ENCODE measurements around the gene NPTX2.

NPTX2 gene

GRCh38 chr7:98573816-98574215 lies 43.3 kb upstream of the NPTX2 start:
- DNase-seq, result no peak
- Histone ChIP-seq H3K9me3 (ENCODE audit: control insufficient read depth, low read length) (peaks cover 18% of the 10 kb centered on the region), H3K4me3 (ENCODE audit: insufficient read depth in 1 of 2, low read depth in 1 of 2, low read length in 2 of 2) (no peak overlapping the region), H3K4me1 (ENCODE audit: control insufficient read depth, insufficient read depth, low read depth, low read length) (no peaks in the 10 kb centered on the region), H4K8ac (ENCODE audit: low read length) (no peak overlapping the region), H3K14ac (ENCODE audit: low read length in 2 of 2) (no peak overlapping the region), H2BK5ac (ENCODE audit: low read depth, low read length, poor library complexity, severe bottlenecking) (no peak overlapping the region), H2BK15ac (ENCODE audit: low read depth, poor library complexity, severe bottlenecking) (no peak overlapping the region), H2AFZ (ENCODE audit: low read depth, low read length) (no peak overlapping the region), H2BK120ac (ENCODE audit: low read depth, low read length) (no peak overlapping the region), H3K79me1 (replicated peaks; ENCODE audit: low read length, poor library complexity, severe bottlenecking) (no peaks in the 10 kb centered on the region), H3K27ac (ENCODE audit: low read length, poor library complexity, severe bottlenecking) (no peak overlapping the region), H2AK5ac (ENCODE audit: low read length, severe bottlenecking) (no peak overlapping the region), H2BK12ac (ENCODE audit: low read length in 2 of 2) (no peak overlapping the region), H3K36me3 (ENCODE audit: control insufficient read depth in 1 of 2, insufficient read depth in 2 of 2, low read depth in 1 of 2, low read length in 2 of 2) (no peaks in the 10 kb centered on the region), H3K9ac (ENCODE audit: low read length) (no peak overlapping the region), H3K4ac (ENCODE audit: low read depth in 1 of 2, low read length in 2 of 2) (no peak overlapping the region), H3K18ac (ENCODE audit: low read depth in 1 of 2, low read length in 2 of 2) (no peak overlapping the region), H4K91ac (ENCODE audit: low read length) (no peak overlapping the region), H3K23ac (ENCODE audit: low read length in 2 of 2) (no peak overlapping the region), H3K4me2 (ENCODE audit: low read length, poor library complexity, severe bottlenecking) (no peak overlapping the region), H3K27me3 (ENCODE audit: control insufficient read depth in 1 of 2, insufficient read depth in 1 of 2, low read length in 2 of 2) (no peaks in the 10 kb centered on the region)
- 83% methylated on average over 6 of the region's 6 CpGs for whole genome bisulfite sequencing

GRCh38 chr7:98575878-98576277 lies 41.2 kb upstream of the NPTX2 start:
- Histone ChIP-seq H3K9ac (ENCODE audit: low read length) (no peak overlapping the region), H3K4ac (ENCODE audit: low read depth in 1 of 2, low read length in 2 of 2) (no peak overlapping the region), H4K8ac (ENCODE audit: low read length) (no peak overlapping the region), H3K79me1 (replicated peaks; ENCODE audit: low read length, poor library complexity, severe bottlenecking) (no peaks in the 10 kb centered on the region), H3K18ac (ENCODE audit: low read depth in 1 of 2, low read length in 2 of 2) (no peak overlapping the region), H3K23ac (ENCODE audit: low read length in 2 of 2) (no peak overlapping the region), H2BK15ac (ENCODE audit: low read depth, poor library complexity, severe bottlenecking) (no peak overlapping the region), H2BK120ac (ENCODE audit: low read depth, low read length) (no peak overlapping the region), H3K27me3 (ENCODE audit: control insufficient read depth in 1 of 2, insufficient read depth in 1 of 2, low read length in 2 of 2) (no peaks in the 10 kb centered on the region), H3K4me3 (ENCODE audit: insufficient read depth in 1 of 2, low read depth in 1 of 2, low read length in 2 of 2) (no peak overlapping the region), H2BK12ac (ENCODE audit: low read length in 2 of 2) (no peak overlapping the region), H2AK5ac (ENCODE audit: low read length, severe bottlenecking) (no peak overlapping the region), H3K27ac (ENCODE audit: low read length, poor library complexity, severe bottlenecking) (no peak overlapping the region), H3K4me1 (ENCODE audit: control insufficient read depth, insufficient read depth, low read depth, low read length) (no peaks in the 10 kb centered on the region), H3K36me3 (ENCODE audit: control insufficient read depth in 1 of 2, insufficient read depth in 2 of 2, low read depth in 1 of 2, low read length in 2 of 2) (no peaks in the 10 kb centered on the region), H2BK5ac (ENCODE audit: low read depth, low read length, poor library complexity, severe bottlenecking) (no peak overlapping the region), H3K9me3 (ENCODE audit: control insufficient read depth, low read length) (peaks cover 18% of the 10 kb centered on the region), H3K4me2 (ENCODE audit: low read length, poor library complexity, severe bottlenecking) (no peak overlapping the region), H4K91ac (ENCODE audit: low read length) (no peak overlapping the region), H2AFZ (ENCODE audit: low read depth, low read length) (no peak overlapping the region), H3K14ac (ENCODE audit: low read length in 2 of 2) (no peak overlapping the region)
- DNase-seq, result no peak
- WGBS, result 22% methylated on average over 1 of the region's 2 CpGs

- Histone ChIP-seq H3K4me2 (ENCODE audit: low read length, poor library complexity, severe bottlenecking) (no peak overlapping the region), H2BK12ac (ENCODE audit: low read length in 2 of 2) (no peak overlapping the region), H2AFZ (ENCODE audit: low read depth, low read length) (no peak overlapping the region), H3K18ac (ENCODE audit: low read depth in 1 of 2, low read length in 2 of 2) (no peak overlapping the region), H2AK5ac (ENCODE audit: low read length, severe bottlenecking) (no peak overlapping the region), H3K4me1 (ENCODE audit: control insufficient read depth, insufficient read depth, low read depth, low read length) (no peaks in the 10 kb centered on the region), H3K9me3 (ENCODE audit: control insufficient read depth, low read length) (peaks cover 16% of the 10 kb centered on the region), H2BK15ac (ENCODE audit: low read depth, poor library complexity, severe bottlenecking) (no peak overlapping the region), H3K14ac (ENCODE audit: low read length in 2 of 2) (no peak overlapping the region), H3K27me3 (ENCODE audit: control insufficient read depth in 1 of 2, insufficient read depth in 1 of 2, low read length in 2 of 2) (no peaks in the 10 kb centered on the region), H3K4me3 (ENCODE audit: insufficient read depth in 1 of 2, low read depth in 1 of 2, low read length in 2 of 2) (no peak overlapping the region), H3K4ac (ENCODE audit: low read depth in 1 of 2, low read length in 2 of 2) (no peak overlapping the region), H2BK5ac (ENCODE audit: low read depth, low read length, poor library complexity, severe bottlenecking) (no peak overlapping the region), H2BK120ac (ENCODE audit: low read depth, low read length) (no peak overlapping the region), H4K8ac (ENCODE audit: low read length) (no peak overlapping the region), H3K9ac (ENCODE audit: low read length) (no peak overlapping the region), H3K79me1 (replicated peaks; ENCODE audit: low read length, poor library complexity, severe bottlenecking) (no peaks in the 10 kb centered on the region), H3K27ac (ENCODE audit: low read length, poor library complexity, severe bottlenecking) (no peak overlapping the region), H3K36me3 (ENCODE audit: control insufficient read depth in 1 of 2, insufficient read depth in 2 of 2, low read depth in 1 of 2, low read length in 2 of 2) (no peaks in the 10 kb centered on the region), H4K91ac (ENCODE audit: low read length) (no peak overlapping the region), H3K23ac (ENCODE audit: low read length in 2 of 2) (no peak overlapping the region)
- DNase-seq, result no peak
Observed at GRCh38 chr7:98584830-98585229, 32.3 kb upstream of the NPTX2 start.

GRCh38 chr7:98591926-98592325 lies 25.2 kb upstream of the NPTX2 start:
- H2BK12ac ChIP-seq (ENCODE audit: low read length in 2 of 2), result no peak overlapping the region
- 74% methylated on average over 6 of the region's 7 CpGs for WGBS
- H3K4me2 ChIP-seq (ENCODE audit: low read length, poor library complexity, severe bottlenecking), result no peak overlapping the region
- no peak overlapping the region for H3K18ac ChIP-seq (ENCODE audit: low read depth in 1 of 2, low read length in 2 of 2)
- no peak overlapping the region for H2AK5ac ChIP-seq (ENCODE audit: low read length, severe bottlenecking)
- no peak overlapping the region for H4K8ac ChIP-seq (ENCODE audit: low read length)
- no peak overlapping the region for H4K91ac ChIP-seq (ENCODE audit: low read length)
- no peak overlapping the region for H2BK5ac ChIP-seq (ENCODE audit: low read depth, low read length, poor library complexity, severe bottlenecking)
- no peaks in the 10 kb centered on the region for H3K27me3 ChIP-seq (ENCODE audit: control insufficient read depth in 1 of 2, insufficient read depth in 1 of 2, low read length in 2 of 2)
- H3K27ac ChIP-seq (ENCODE audit: low read length, poor library complexity, severe bottlenecking), result no peak overlapping the region
- no peak overlapping the region for H3K23ac ChIP-seq (ENCODE audit: low read length in 2 of 2)
- no peak overlapping the region for H2AFZ ChIP-seq (ENCODE audit: low read depth, low read length)
- H3K9me3 ChIP-seq (ENCODE audit: control insufficient read depth, low read length), result peaks cover 6% of the 10 kb centered on the region
- no peak for DNase-seq
- no peaks in the 10 kb centered on the region for H3K36me3 ChIP-seq (ENCODE audit: control insufficient read depth in 1 of 2, insufficient read depth in 2 of 2, low read depth in 1 of 2, low read length in 2 of 2)
- no peak overlapping the region for H3K9ac ChIP-seq (ENCODE audit: low read length)
- H3K14ac ChIP-seq (ENCODE audit: low read length in 2 of 2), result no peak overlapping the region
- H3K79me1 ChIP-seq (replicated peaks; ENCODE audit: low read length, poor library complexity, severe bottlenecking), result no peaks in the 10 kb centered on the region
- H3K4me1 ChIP-seq (ENCODE audit: control insufficient read depth, insufficient read depth, low read depth, low read length), result no peaks in the 10 kb centered on the region
- no peak overlapping the region for H3K4me3 ChIP-seq (ENCODE audit: insufficient read depth in 1 of 2, low read depth in 1 of 2, low read length in 2 of 2)
- H2BK15ac ChIP-seq (ENCODE audit: low read depth, poor library complexity, severe bottlenecking), result no peak overlapping the region
- H3K4ac ChIP-seq (ENCODE audit: low read depth in 1 of 2, low read length in 2 of 2), result no peak overlapping the region
- H2BK120ac ChIP-seq (ENCODE audit: low read depth, low read length), result no peak overlapping the region

Data from mesenchymal stem cell (in vitro differentiated cells and primary cell).